Epithelial cell of esophagus (primary cell): ENCODE results near the gene EPSTI1.

Experiments used
- DNase-seq: peaks from one replicate; pipeline ENCODE4 v3.0.0; 2010; ENCODE audit warnings: low read depth
- H3K4me3 ChIP-seq: 2 replicates; pipeline ENCODE4 v1.5.1; 2011; ENCODE audit warnings: mild to moderate bottlenecking, low read length, control low read depth
- CTCF ChIP-seq: IDR thresholded peaks from 2 replicates; pipeline ENCODE4 v1.5.1; 2011; ENCODE audit warnings: low read depth, mild to moderate bottlenecking, low read length, control low read depth, inconsistent platforms; ENCODE audit not compliant: insufficient read depth; ENCODE audit errors: missing control alignments

The EPSTI1 gene

GRCh38 chr13:42996584-42996983 is 4.5 kb upstream of the EPSTI1 start:
- peak; percentile 95 for DNase-seq
- H3K4me3 ChIP-seq: no peak overlapping the region
- TF ChIP-seq CTCF: no peak

GRCh38 chr13:42994878-42995277 is 2.8 kb upstream of the EPSTI1 start:
- no peak for DNase-seq
- no peak for TF ChIP-seq CTCF
- H3K4me3 ChIP-seq: no peak overlapping the region

- TF ChIP-seq CTCF: no peak
- no peak overlapping the region for H3K4me3 ChIP-seq
- DNase-seq: no peak
Observed at GRCh38 chr13:42992764-42993122, 702 bp upstream of the EPSTI1 start.

GRCh38 chr13:42991233-42991897 is 676 bp downstream of the EPSTI1 start:
- peak; percentile 20 for DNase-seq
- H3K4me3 ChIP-seq: peak overlapping the region; percentile 40

GRCh38 chr13:42990291-42991232 is 1.5 kb downstream of the EPSTI1 start:
- TF ChIP-seq CTCF: no peak
- no peak overlapping the region for H3K4me3 ChIP-seq
- no peak for DNase-seq

GRCh38 chr13:42986176-42986574 is 5.9 kb downstream of the EPSTI1 start:
- no peak for DNase-seq
- no peak overlapping the region for H3K4me3 ChIP-seq
- no peak for TF ChIP-seq CTCF

GRCh38 chr13:42985312-42986175 is 6.5 kb downstream of the EPSTI1 start:
- no peak for TF ChIP-seq CTCF
- peak; percentile 49 for DNase-seq
- no peak overlapping the region for H3K4me3 ChIP-seq
